Hematopoietic multipotent progenitor cell treated with erythropoietin and hydrocortisone succinate and interleukin-3 and kit ligand, for 8 days (in vitro differentiated cells): ENCODE results near the gene MMP20.

ENCODE experiments used
- DNase-seq: peaks from one replicate; pipeline ENCODE4 v3.0.0-alpha.2; 2015

Gene MMP20

GRCh38 chr11:102552020-102552419 is 73.1 kb downstream of the MMP20 start:
- no peak for DNase-seq

DNA sequence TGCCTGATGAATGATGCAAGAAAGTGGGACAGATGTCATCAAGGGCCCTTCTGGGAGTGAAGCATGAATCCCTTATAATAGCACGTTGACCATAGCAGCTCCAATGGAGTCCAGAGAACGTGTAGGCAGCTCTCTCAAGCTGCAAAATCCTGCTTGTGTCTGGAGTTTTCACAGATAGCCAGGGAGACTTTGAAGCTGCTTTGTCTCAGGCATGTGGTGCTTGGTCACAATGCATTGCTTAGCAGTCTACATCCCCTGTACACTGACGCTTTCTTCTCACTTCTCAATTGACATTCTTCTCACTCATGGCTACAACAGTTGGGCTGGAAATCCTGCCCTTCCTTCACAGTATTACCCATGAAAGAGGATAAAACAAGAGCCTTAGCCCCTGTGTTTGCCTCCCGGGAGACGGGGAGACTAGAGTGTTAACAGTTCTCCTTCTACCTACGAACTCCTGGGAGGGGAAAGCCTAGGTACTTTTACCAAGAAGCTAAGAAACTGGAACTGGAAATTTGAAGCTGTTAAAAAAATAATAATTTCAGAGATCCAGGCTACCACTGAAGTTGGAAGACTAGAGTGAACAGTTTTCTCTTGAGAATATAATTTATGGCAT is 73.9 kb downstream of the MMP20 start:
- DNase-seq: no peak

GRCh38 chr11:102546923-102547471 is 78.1 kb downstream of the MMP20 start:
- no peak for DNase-seq

DNA sequence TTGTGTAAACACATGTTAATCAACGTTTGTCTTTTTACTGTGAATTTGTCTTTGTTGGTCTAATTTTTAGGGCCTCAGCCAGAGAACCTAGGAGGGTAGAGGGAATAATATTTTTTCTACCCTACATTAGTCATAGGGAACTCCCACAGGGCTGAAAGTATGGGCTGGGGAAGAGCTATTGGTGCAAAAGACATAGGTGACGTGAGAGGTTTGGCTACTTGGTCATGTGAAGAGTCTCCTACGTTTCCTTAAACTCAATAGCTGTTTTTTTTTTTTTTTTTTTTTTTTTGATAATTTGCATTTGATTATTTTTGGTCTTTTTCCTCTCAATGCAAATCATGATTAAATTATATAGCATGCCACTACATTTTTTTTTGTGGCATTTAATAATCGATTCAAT is 78.7 kb downstream of the MMP20 start:
- no peak for DNase-seq

DNA sequence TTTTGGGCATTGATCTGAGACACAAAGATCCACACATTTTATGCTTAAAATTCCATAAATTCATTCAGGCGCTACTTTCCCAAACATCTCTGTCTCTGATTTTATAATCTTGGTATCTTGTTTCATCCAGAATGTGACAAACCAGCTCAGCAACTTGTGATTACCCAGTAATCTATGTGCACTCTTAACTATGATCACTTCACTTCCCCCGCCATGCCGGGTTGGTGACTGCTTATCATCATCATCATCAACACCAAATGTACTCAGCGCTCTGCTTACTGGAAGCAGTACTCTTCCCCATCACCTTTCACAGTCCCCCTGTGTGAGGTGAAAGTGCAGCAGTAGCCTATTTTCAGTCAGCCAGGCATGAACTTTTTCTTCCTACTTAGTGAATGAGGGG is 79.4 kb downstream of the MMP20 start:
- DNase-seq: no peak

DNA sequence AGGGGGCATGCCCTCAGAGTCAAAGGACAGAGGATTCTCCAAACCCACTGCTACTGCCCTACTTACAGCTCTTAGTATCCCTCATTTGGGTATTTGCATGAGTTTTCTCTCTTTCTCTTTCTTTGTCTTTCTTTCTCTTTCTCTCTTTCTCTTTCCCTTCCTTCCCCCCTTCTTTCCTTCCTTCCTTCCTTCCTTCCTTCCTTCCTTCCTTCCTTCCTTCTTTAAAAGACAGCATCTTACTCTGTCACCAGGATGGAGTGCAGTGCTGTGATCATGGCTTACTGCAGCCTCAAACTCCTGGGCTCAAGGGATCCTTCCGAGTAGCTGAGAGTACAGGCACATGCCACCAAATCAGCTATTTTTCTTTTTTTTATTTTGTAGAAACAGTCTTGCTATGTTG is 80.5 kb downstream of the MMP20 start:
- DNase-seq: no peak

- no peak for DNase-seq
Observed at GRCh38 chr11:102539567-102539966, 85.6 kb downstream of the MMP20 start.

- no peak for DNase-seq
Observed at GRCh38 chr11:102538932-102539331, 86.2 kb downstream of the MMP20 start.

DNA sequence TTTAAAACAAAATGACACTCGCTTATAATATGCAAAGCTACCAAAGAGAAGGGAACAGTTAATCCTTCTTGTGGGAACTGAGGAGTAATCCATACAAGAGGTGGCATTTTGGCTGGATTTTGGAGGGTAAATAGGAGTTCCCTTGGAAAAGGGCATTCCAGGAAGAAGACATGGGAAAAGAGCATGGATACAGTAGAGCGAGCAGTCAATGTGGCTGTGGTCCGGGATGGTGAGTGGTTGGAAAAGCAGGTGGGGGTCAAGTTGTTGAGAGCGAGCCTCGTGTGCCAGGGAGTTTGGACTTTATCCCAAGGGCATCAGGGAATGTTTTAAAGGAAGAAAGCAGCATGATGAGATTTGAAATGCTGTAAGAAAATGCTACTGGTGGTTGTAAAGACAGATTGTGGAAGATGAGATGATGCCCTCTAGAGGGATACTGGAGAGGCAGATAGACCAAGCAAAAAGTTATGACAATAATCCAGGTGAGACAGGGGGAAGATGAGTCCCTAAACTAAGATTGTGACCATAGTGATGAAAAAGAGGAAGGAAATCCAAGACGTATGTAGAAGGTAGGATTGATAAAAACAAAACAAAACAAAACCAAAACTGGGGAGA is 90.8 kb downstream of the MMP20 start:
- DNase-seq: no peak

GRCh38 chr11:102530558-102530957 is 94.6 kb downstream of the MMP20 start, which contains the start of gene MMP7:
Gene MMP7 (minus strand): TSS chr11:102530747. CDS start chr11:102530700, 47 bp downstream.
- no peak for DNase-seq

DNA sequence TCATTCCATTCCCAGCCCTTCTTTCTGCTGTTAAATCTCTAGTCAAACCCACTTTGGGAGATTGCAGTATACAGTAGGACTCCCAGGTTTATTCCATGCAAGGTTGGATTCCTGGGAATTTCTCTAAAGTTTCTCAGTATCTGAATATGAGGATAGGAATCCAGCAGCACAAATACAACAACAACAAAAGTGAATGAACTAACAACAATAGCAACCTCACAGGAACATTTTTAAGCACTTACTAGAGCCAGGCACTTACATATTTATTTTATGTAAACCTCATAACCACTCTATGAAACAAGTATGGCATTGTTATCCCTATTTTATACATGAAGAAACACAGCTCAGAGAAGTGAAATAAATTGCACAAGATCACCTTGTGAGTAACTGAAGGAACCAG is 96.5 kb downstream of the MMP20 start:
- DNase-seq: no peak

DNA sequence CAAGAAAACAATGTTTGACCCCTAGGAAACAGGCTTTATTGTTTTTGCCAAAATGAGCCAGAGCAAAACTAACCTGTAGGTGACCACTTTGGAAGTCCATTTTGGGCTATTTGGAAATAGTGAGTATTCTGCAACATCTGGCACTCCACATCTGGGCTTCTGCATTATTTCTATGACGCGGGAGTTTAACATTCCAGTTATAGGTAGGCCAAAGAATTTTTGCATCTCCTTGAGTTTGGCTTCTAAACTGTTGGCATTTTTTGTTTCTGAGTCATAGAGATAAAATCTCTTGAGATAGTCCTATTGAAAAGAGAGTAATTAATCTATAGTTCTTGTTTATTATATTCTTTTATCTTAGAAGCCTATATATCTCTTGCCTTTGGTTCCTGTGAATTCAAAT is 97.4 kb downstream of the MMP20 start:
- DNase-seq: no peak

- no peak for DNase-seq
Observed at GRCh38 chr11:102527041-102527440, 98.1 kb downstream of the MMP20 start.
